Endothelial cell of umbilical vein (primary cell): ENCODE data around the gene COQ7. TPM values are rescaled to one million over a fixed set of nuclear protein-coding genes. Genes with fewer than 3 reads are reported as not detected.

Source experiments
- BruUV-seq: library from RNA; stranded (reverse); fragments of 400-500 nt; replicated peaks from 2 replicates; lab custom pipeline; 2021; lab: Mats Ljungman, UMichigan
- CTCF ChIA-PET: fragments of 300-600, 350-600 bp; sonication (Branson Sonifier 250); formaldehyde crosslinking; loops from one replicate; lab custom pipeline; 2021; ENCODE audit warnings: antibody characterized with exemption, inconsistent platforms; lab: Charles Lee
- POLR2A ChIA-PET: fragments of 300-600, 350-600 bp; sonication (Branson Sonifier 250); formaldehyde crosslinking; loops from one replicate; lab custom pipeline; 2021; ENCODE audit warnings: antibody characterized with exemption, inconsistent platforms; lab: Charles Lee
- DNase-seq: peaks from one replicate; pipeline ENCODE4 v3.0.0-alpha.2; 2011; ENCODE audit warnings: low read depth, low spot score
- FAIRE-seq: peaks from 2 replicates; lab custom pipeline; 2011; peaks lifted over from hg19 to GRCh38; lab: Jason Lieb, UNC
- H2AFZ ChIP-seq: 2 replicates; pipeline ENCODE4 v1.6.0; 2012; ENCODE audit warnings: low read depth, low read length, control low read depth, inconsistent platforms
- H3K27ac ChIP-seq: 2 replicates; pipeline ENCODE4 v1.5.1; 2011; ENCODE audit warnings: low read depth, mild to moderate bottlenecking, control low read depth, low read length, moderate library complexity; ENCODE audit not compliant: insufficient read depth
- H3K27me3 ChIP-seq, 2 experiments: 2 replicates each; pipeline versions ENCODE4 v1.6.0 to v1.6.1; 2011; ENCODE audit warnings: low read length in 2 of 2, mixed read lengths in 1 of 2; ENCODE audit not compliant: control insufficient read depth in 2 of 2, insufficient read depth in 2 of 2
- H3K36me3 ChIP-seq, 2 experiments: 2 replicates in 1 of 2; 3 replicates in 1 of 2; pipeline ENCODE4 v1.5.1; 2011; ENCODE audit warnings: low read length in 2 of 2, mild to moderate bottlenecking in 1 of 2, moderate library complexity in 1 of 2; ENCODE audit not compliant: control insufficient read depth in 2 of 2, insufficient read depth in 2 of 2; ENCODE audit errors: extremely low read depth in 1 of 2
- H3K4me1 ChIP-seq: 3 replicates; pipeline ENCODE4 v1.5.1; 2011; ENCODE audit warnings: mild to moderate bottlenecking, low read length; ENCODE audit not compliant: control insufficient read depth, insufficient read depth; ENCODE audit errors: extremely low read depth
- H3K4me2 ChIP-seq: 2 replicates; pipeline ENCODE4 v1.6.1; 2011; ENCODE audit warnings: low read length, control low read depth, mixed read lengths; ENCODE audit not compliant: insufficient read depth
- H3K4me3 ChIP-seq, 3 experiments: fragments of 200-600 bp in 1 of 3; sonication (generic), shearing (Covaris generic) in 1 of 3; replicated peaks in 1 of 3; 2 replicates each; pipeline ENCODE4 v1.5.1; 2011 to 2016; ENCODE audit warnings: control low read depth in 3 of 3, low read length in 3 of 3, mild to moderate bottlenecking in 2 of 3, inconsistent platforms in 1 of 3, low read depth in 1 of 3, moderate library complexity in 1 of 3; ENCODE audit not compliant: insufficient read depth in 1 of 3
- H3K79me2 ChIP-seq: 2 replicates; pipeline ENCODE4 v1.6.0; 2012; ENCODE audit warnings: low read length, inconsistent platforms; ENCODE audit not compliant: control insufficient read depth, insufficient read depth
- H3K9ac ChIP-seq: replicated peaks from 2 replicates; pipeline ENCODE3; 2011; ENCODE audit warnings: low read length, control low read depth; ENCODE audit not compliant: insufficient read depth; ENCODE audit errors: extremely low read depth
- H3K9me1 ChIP-seq: replicated peaks from 3 replicates; pipeline ENCODE4 v1.6.0; 2011; ENCODE audit warnings: mild to moderate bottlenecking, low read length; ENCODE audit not compliant: control insufficient read depth, insufficient read depth; ENCODE audit errors: extremely low read depth
- H3K9me3 ChIP-seq: replicated peaks from 2 replicates; pipeline ENCODE4 v1.5.1; 2012; ENCODE audit warnings: low read length, inconsistent platforms; ENCODE audit not compliant: control insufficient read depth, insufficient read depth
- H4K20me1 ChIP-seq: replicated peaks from 2 replicates; pipeline ENCODE3; 2011; ENCODE audit warnings: mild to moderate bottlenecking, low read length; ENCODE audit not compliant: control insufficient read depth, insufficient read depth; ENCODE audit errors: extremely low read depth
- CTCF ChIP-seq, 2 donors: IDR thresholded peaks; 1 replicate in 1 of 2; 2 replicates in 1 of 2; pipeline ENCODE4 v1.5.1; 2011; ENCODE audit warnings: low read length in 2 of 2, mild to moderate bottlenecking in 2 of 2, moderate library complexity in 2 of 2, control low read depth in 1 of 2, inconsistent platforms in 1 of 2, low read depth in 1 of 2; ENCODE audit not compliant: insufficient read depth in 1 of 2; ENCODE audit errors: extremely low read depth in 1 of 2
- EZH2 ChIP-seq: IDR thresholded peaks from 2 replicates; pipeline ENCODE4 v1.6.1; 2012; ENCODE audit warnings: borderline replicate concordance, low read depth, mild to moderate bottlenecking, moderate library complexity, low read length, inconsistent platforms; ENCODE audit not compliant: severe bottlenecking
- FOS ChIP-seq: IDR thresholded peaks from 2 replicates; pipeline ENCODE4 v1.6.1; 2011; ENCODE audit warnings: mild to moderate bottlenecking, low read length, moderate library complexity, borderline replicate concordance; ENCODE audit not compliant: insufficient read depth
- GATA2 ChIP-seq: IDR thresholded peaks from 2 replicates; pipeline ENCODE4 v1.7.0; 2011; ENCODE audit warnings: low read depth, mild to moderate bottlenecking, moderate library complexity, mixed read lengths, low read length; ENCODE audit not compliant: insufficient read length, insufficient read depth
- JUN ChIP-seq: IDR thresholded peaks from 2 replicates; pipeline ENCODE4 v1.6.1; 2011; ENCODE audit warnings: borderline replicate concordance, low read depth; ENCODE audit not compliant: insufficient read length, insufficient read depth
- MAX ChIP-seq: IDR thresholded peaks from 2 replicates; pipeline ENCODE4 v1.6.1; 2011; ENCODE audit not compliant: insufficient read depth, insufficient read length
- MYC ChIP-seq: IDR thresholded peaks from one replicate; pipeline ENCODE4 v1.6.1; 2011; ENCODE audit warnings: mild to moderate bottlenecking, low read depth, low read length
- POLR2A ChIP-seq: IDR thresholded peaks from 2 replicates; pipeline ENCODE4 v1.6.1; 2012; ENCODE audit warnings: low read depth, mild to moderate bottlenecking, control low read depth, low read length
- POLR2AphosphoS5 ChIP-seq: IDR thresholded peaks from 2 replicates; pipeline ENCODE4 v1.6.1; 2012; ENCODE audit warnings: low read depth, mild to moderate bottlenecking, control low read depth, low read length, moderate library complexity; ENCODE audit not compliant: insufficient read depth
- dilution Hi-C: fragments of 300-500 bp; cut with MboI; formaldehyde crosslinking; loops from one replicate; pipeline ENCODE4 v1.15.0; 2019; ENCODE audit warnings: low sequenced_read_pairs; ENCODE audit not compliant: extremely low pct_ligation_motif_present
- intact Hi-C: fragments of 100-400 bp; cut with micrococcal nuclease; formaldehyde crosslinking; loops from one replicate; pipeline ENCODE4 v1.10.0; 2022
- polyA plus RNA-seq, 4 experiments: library from polyadenylated mRNA; depleted of rRNA in 3 of 4; stranded (reverse) in 3 of 4; unstranded in 1 of 4; fragments of >200 nt; gene quantifications; 2 replicates each; pipeline versions ENCODE4 v1.2.1 to v1.2.3, GENCODE V29; 2011 to 2012; ENCODE audit warnings: missing spikeins in 1 of 4
- total RNA-seq: library from RNA; stranded (reverse); gene quantifications from 2 replicates; pipeline ENCODE4 v1.2.3, GENCODE V29; 2021

Gene COQ7
- total and polyA plus RNA-seq, 2 donors (not counting 3 experiments of a cell fraction or from before 2014, with no cell fraction given), result 12.9 to 24.2 TPM

GRCh38 chr16:19040400-19040799 is 27.0 kb upstream of the COQ7 start:
- dilution Hi-C loops, result no loop called here
- BruUV-seq, result no TSS peak
- FAIRE-seq (no peak), DNase-seq (no peak)
- Histone ChIP-seq H3K4me1 (no peaks in the 10 kb centered on the region), H2AFZ (no peak overlapping the region), H3K9ac (no peak overlapping the region), H3K4me3 (no peak overlapping the region), H3K9me1 (no peaks in the 10 kb centered on the region), H3K9me3 (no peaks in the 10 kb centered on the region), H3K27me3 (no peaks in the 10 kb centered on the region), H3K36me3 (no peaks in the 10 kb centered on the region), H3K27ac (no peak overlapping the region), H4K20me1 (no peaks in the 10 kb centered on the region), H3K4me2 (no peak overlapping the region), H3K79me2 (no peaks in the 10 kb centered on the region)
- intact Hi-C loops, result no loop called here
- ChIA-PET CTCF (interaction anchor here (0.9 kb wide), 1 partner anchor 57 kb away, joined by 3 read pairs; the partner anchor contains the start of gene TMC7), POLR2A (no interaction called here)
- TF ChIP-seq POLR2A (no peak), MYC (no peak), MAX (no peak), POLR2AphosphoS5 (no peak), CTCF (IDR thresholded peaks at IDR 0.05; ENCODE audit: extremely low read depth in 1 of 2, insufficient read depth in 1 of 2, low read depth in 1 of 2, low read length in 2 of 2) (no peak), JUN (no peak), GATA2 (no peak), EZH2 (no peak), FOS (no peak)
